GM06990 (cell line): ENCODE measurements around the gene ZNF341.
A peak's percentile ranks its signal among the peaks of the same experiment; 100 is the strongest.

ENCODE experiments used
- DNase-seq: peaks from one replicate; pipeline ENCODE4 v3.0.0-alpha.2; 2011; ENCODE audit not compliant: insufficient read length; ENCODE audit errors: extremely low read depth
- H3K27me3 ChIP-seq: replicated peaks from 2 replicates; pipeline ENCODE4 v1.6.0; 2011; ENCODE audit warnings: low read length; ENCODE audit not compliant: control insufficient read depth, insufficient read depth
- H3K36me3 ChIP-seq: 2 replicates; pipeline ENCODE4 v1.5.1; 2011; ENCODE audit warnings: low read length; ENCODE audit not compliant: control insufficient read depth, insufficient read depth
- H3K4me3 ChIP-seq: replicated peaks from 2 replicates; pipeline ENCODE4 v1.5.1; 2011; ENCODE audit warnings: low read depth, mild to moderate bottlenecking, control low read depth, low read length
- TF ChIP-seq, protein P1 (sequence below): IDR thresholded peaks from 2 replicates; pipeline ENCODE4 v1.5.1; 2011; ENCODE audit warnings: low read length, control low read depth, mild to moderate bottlenecking, inconsistent platforms; ENCODE audit not compliant: insufficient read depth, poor library complexity, severe bottlenecking

ZNF341 gene

DNA sequence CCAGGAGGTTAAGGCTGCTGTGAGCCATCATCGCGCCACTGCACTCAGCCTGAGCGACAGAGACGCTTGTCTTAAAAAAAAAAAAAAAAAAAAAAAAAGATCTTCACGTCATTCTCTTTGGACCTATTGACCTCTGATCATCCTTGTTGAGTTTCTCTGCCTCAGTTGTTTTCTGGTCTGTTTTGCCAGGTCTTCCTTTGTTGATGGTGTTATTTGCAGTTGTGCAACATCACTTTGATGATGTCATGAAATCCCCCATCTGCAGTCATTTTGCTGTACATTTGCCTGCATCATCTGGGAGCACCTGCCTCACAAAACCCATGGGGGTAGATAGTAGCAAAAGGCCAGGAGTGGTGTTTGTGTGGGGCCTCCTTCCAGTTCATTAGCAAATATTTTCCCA, 40.1 kb downstream of the ZNF341 start:
- TF ChIP-seq, protein P1, sequence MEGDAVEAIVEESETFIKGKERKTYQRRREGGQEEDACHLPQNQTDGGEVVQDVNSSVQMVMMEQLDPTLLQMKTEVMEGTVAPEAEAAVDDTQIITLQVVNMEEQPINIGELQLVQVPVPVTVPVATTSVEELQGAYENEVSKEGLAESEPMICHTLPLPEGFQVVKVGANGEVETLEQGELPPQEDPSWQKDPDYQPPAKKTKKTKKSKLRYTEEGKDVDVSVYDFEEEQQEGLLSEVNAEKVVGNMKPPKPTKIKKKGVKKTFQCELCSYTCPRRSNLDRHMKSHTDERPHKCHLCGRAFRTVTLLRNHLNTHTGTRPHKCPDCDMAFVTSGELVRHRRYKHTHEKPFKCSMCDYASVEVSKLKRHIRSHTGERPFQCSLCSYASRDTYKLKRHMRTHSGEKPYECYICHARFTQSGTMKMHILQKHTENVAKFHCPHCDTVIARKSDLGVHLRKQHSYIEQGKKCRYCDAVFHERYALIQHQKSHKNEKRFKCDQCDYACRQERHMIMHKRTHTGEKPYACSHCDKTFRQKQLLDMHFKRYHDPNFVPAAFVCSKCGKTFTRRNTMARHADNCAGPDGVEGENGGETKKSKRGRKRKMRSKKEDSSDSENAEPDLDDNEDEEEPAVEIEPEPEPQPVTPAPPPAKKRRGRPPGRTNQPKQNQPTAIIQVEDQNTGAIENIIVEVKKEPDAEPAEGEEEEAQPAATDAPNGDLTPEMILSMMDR = no peak
- H3K36me3 ChIP-seq = no peaks in the 10 kb centered on the region; the same call in 1 of the 2 replicates
- H3K27me3 ChIP-seq = no peaks in the 10 kb centered on the region
- no peak for DNase-seq
- H3K4me3 ChIP-seq = no peak overlapping the region

DNA sequence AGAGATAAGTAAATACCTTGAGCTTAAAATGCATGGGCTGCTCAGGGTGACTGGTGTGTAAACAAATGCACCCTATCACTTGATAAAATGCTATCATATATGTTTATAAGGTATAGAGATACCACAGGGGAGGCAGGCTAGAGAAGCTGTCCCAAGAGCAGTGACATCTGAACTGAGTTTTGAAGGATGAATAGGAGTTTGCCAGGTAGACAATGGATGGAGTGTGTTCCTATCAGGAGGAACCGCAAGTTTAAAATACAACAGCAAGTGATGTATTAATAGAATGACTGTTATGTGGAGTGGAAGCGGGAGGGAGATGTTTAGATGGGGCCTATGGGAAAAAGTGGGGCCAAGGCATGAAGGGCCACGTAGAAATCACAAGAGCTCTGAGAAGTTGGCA, 40.6 kb downstream of the ZNF341 start:
- Histone ChIP-seq H3K36me3 (no peaks in the 10 kb centered on the region; the same call in 1 of the 2 replicates), H3K27me3 (no peaks in the 10 kb centered on the region), H3K4me3 (no peak overlapping the region)
- no peak for DNase-seq
- TF ChIP-seq, protein P1 = no peak

DNA sequence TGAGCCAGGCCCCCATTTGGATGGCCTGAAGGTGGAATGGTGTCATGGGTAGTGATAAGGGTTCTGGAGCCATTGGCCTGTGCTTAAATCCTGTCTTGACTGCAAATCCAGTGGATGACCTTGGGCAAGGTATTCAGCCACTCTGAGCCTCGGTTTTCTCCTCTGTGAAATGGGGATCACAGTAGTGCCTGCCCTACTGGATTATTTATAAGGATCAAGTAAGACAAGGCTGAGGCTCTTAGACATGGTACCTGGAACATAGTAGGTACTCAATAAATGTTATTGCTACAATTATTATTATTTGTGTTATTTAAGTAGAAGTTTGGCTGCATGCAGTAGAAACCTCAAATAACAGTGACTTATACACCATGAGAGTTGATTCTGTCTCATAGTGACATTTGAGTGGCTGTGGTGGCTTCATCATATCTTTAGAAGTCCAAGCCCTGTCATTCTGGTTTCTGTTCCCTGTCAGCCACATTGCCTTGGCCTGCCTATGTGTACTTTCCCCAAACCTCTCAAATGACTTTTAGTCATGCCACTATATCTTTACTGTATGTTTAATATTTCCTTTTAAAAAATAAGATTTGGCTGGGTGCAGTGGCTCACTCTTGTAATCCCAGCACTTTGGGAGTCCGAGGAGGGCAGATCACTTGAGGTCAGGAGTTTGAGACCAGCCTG, 41.8 kb downstream of the ZNF341 start:
- DNase-seq = peak; percentile 72
- Histone ChIP-seq H3K4me3 (no peak overlapping the region), H3K27me3 (no peaks in the 10 kb centered on the region), H3K36me3 (no peaks in the 10 kb centered on the region; the same call in 1 of the 2 replicates)
- TF ChIP-seq, protein P1 = no peak

DNA sequence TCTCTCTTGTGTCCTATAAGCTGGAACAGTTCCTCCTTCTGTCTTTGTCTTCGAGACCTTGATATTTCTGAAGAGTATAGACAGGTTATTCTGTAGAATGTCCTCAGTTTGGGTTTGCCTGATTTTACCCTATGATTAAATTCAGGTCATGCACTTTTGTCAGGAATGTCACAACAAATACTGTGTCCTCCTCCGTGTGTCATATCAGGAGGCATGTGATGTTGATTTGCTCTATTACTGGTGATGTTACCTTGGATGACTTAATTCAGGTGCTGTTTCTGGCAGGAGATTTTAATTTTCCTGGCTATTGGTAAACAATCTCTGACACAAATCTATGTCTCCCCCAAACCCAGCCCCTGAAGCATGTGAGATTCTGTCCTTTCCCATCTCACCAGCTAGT, 46.0 kb downstream of the ZNF341 start:
- Histone ChIP-seq H3K4me3 (no peak overlapping the region), H3K36me3 (no peaks in the 10 kb centered on the region; the same call in 1 of the 2 replicates), H3K27me3 (no peaks in the 10 kb centered on the region)
- DNase-seq = no peak
- TF ChIP-seq, protein P1 = no peak

DNA sequence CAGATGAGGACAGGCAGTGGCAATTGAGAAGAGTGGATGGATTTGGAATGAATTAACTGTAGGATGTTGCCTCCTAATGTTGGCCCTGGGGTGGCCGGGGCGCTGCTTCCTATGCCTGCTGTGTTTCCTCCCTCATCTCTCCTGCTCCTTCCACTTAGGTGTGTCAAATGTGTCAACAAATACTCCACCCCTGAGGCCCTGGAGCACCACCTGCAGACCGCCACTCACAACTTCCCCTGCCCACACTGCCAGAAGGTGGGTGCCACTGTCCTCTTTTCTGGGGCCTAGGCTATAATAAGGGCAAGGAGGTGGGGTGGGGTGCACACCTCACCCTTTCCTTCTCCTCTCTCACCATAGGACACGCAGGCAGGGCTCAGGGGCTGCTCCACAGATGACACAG, 49.3 kb downstream of the ZNF341 start:
- H3K4me3 ChIP-seq = no peak overlapping the region
- TF ChIP-seq, protein P1 = no peak
- no peaks in the 10 kb centered on the region for H3K27me3 ChIP-seq
- no peaks in the 10 kb centered on the region; the same call in 1 of the 2 replicates for H3K36me3 ChIP-seq
- DNase-seq = no peak
